NCI-H2196 (cell line): Measurements from ENCODE around the gene TMEM109.

ENCODE experiments used
- DNase-seq: peaks from one replicate; lab custom pipeline; 2025; ENCODE audit not compliant: unreplicated experiment; lab: John Stamatoyannopoulos, UW

Gene TMEM109

GRCh38 chr11:60924906-60925853 is 11.2 kb downstream of the TMEM109 start:
- DNase-seq: no peak

GRCh38 chr11:60925868-60926267 is 11.9 kb downstream of the TMEM109 start:
- no peak for DNase-seq

GRCh38 chr11:60926500-60926899 is 12.5 kb downstream of the TMEM109 start:
- no peak for DNase-seq

- DNase-seq: no peak
Measured at GRCh38 chr11:60927061-60927592, 13.2 kb downstream of the TMEM109 start.

GRCh38 chr11:60927600-60927999 is 13.6 kb downstream of the TMEM109 start:
- DNase-seq: no peak

- no peak for DNase-seq
Measured at GRCh38 chr11:60928563-60929001, 14.6 kb downstream of the TMEM109 start.

GRCh38 chr11:60929764-60930163 is 15.8 kb downstream of the TMEM109 start:
- DNase-seq: no peak

GRCh38 chr11:60930394-60930793 is 16.4 kb downstream of the TMEM109 start:
- no peak for DNase-seq

- DNase-seq: no peak
Measured at GRCh38 chr11:60931917-60932316, 18.0 kb downstream of the TMEM109 start.

GRCh38 chr11:60932605-60933356 is 18.8 kb downstream of the TMEM109 start:
- DNase-seq: no peak

GRCh38 chr11:60933416-60934123 is 19.6 kb downstream of the TMEM109 start:
- no peak for DNase-seq

- no peak for DNase-seq
Measured at GRCh38 chr11:60934124-60934789, 20.3 kb downstream of the TMEM109 start.

GRCh38 chr11:60934790-60935605 is 21.0 kb downstream of the TMEM109 start:
- DNase-seq: no peak

GRCh38 chr11:60935676-60936442 is 21.9 kb downstream of the TMEM109 start:
- DNase-seq: no peak

GRCh38 chr11:60936467-60937143 is 22.6 kb downstream of the TMEM109 start:
- no peak for DNase-seq

GRCh38 chr11:60937144-60937527 is 23.2 kb downstream of the TMEM109 start:
- no peak for DNase-seq

- no peak for DNase-seq
Measured at GRCh38 chr11:60937811-60938210, 23.9 kb downstream of the TMEM109 start.

GRCh38 chr11:60938500-60938899 is 24.5 kb downstream of the TMEM109 start:
- DNase-seq: no peak
